ENCODE results near the gene C9orf78.

The C9orf78 gene

DNA sequence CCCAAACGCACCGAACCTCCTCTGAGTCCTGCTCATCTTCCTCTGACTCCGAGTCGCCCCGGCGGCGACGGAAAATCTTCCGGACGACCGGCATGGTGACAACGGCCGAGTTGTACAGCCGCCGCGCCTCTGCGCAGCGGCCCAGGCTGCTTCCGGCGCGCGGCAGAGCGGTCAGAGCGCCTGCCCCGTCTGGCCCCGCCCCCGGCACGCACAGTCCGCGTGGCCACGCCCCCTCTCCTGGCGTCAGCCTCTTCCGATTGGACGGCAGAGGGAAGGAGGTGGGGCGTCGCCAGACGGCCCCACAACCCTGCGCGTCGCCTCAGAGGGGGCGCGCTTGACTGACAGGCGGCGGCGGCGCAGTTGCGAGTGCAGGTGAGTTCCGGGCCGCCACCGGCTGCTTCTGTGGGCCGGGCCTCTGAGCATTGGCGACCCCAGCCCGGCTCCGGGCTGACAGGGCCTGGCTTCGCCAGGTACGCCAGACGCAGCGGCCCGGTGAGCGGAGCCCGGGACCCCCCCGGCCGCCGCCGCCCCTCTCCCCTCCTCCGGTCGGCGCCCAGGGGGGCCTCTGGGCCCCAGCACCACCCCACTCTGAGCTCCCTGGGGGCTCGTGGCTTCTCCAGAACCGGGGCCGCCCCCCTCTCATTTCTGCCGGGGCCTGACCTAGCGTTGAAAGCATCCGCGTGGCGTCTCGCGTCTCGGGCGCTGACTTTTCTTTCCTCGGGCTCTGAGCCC lies at the start of gene C9orf78, which contains the start of gene USP20:
Gene C9orf78 (minus strand): TSS at position 148 of the 732 bp plus-strand sequence. CDS start 54 bp downstream, at position 94.
Gene USP20 (plus strand): TSS at position 331 of the 732 bp plus-strand sequence. CDS start 17,098 bp downstream, outside the sequence.
- DNase-seq (ENCODE audit: low read depth in 2 of 2), result peak; percentile 95 to 96

- DNase-seq (ENCODE audit: low read depth in 2 of 2), result peak; percentile 87 to 92
Measured at GRCh38 chr9:129884220-129885017, 49.3 kb upstream of the C9orf78 start.

DNA sequence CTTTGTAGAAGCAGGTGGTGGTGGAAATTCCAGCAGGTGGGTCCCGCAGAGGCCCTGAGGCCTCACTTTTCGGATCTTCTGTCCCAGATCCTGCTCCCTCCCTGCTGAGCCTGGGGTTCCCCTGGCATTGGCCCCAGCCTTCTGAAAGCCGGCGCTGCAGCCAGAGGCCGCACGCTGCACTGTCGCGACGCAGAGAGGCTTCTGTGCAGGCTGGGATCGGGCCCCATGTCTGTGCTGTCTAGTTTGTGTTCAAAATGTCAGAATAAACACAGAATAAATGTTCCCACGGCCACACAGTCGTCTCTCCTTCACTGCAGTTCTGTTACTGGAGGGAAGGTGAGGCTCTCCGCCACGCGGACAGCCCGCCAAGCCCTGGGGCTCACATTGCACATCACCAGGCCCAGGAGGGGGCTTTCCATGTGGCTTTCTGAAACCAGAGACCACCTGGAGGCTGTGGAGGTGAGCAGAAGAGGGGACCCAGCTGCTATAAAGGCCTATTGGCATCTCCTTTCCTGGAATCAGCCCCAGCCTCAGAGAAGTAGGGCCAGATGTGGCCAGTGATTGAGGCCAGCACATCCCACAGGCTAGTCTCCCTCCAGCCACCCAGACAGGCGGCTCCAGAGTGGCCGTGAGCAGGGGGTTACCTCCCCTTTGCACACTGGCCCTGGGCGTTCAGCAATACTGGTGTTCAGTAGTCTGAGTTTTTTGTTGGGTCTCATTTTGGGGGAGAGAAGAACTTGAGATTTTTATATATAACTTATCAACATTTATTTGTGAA lies 46.7 kb upstream of the C9orf78 start:
- no peak for DNase-seq (ENCODE audit: low read depth in 2 of 2)

GRCh38 chr9:129880654-129881546 lies 45.8 kb upstream of the C9orf78 start:
- no peak for DNase-seq (ENCODE audit: low read depth in 2 of 2)

DNA sequence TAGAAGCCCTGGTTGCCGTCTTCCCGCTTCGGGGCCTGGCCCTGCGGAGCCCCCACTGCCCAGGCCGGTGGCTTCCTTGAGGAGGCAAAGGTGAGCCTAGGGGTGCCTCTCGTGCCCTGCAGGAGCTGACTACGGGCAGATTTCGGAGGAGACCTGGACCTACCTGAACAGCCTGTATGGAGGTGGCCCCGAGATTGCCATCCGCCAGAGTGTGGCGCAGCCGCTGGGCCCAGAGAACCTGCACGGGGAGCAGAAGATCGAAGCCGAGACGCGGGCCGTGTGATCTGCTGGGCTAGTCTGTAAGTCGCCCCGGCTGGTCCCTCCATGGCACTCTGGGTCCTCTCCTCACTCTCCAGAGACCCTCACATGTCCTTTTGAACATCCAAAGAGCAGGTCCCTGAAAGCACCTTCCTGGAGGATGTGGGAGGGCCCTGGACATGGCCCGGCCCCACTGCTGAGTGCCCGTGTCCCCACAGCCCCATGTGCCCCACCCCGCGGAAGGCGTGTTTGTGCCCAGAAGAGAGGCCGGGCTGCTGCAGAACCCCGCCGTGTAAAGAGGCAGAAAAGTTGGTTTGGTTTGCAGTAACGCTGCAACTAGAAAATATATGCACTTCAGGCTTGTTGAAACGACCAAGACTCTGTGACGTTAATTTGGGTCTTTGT lies 45.0 kb upstream of the C9orf78 start:
- no peak for DNase-seq (ENCODE audit: low read depth in 2 of 2)

- DNase-seq (ENCODE audit: low read depth in 2 of 2), result no peak
Measured at GRCh38 chr9:129879103-129879699, 44.1 kb upstream of the C9orf78 start.

DNA sequence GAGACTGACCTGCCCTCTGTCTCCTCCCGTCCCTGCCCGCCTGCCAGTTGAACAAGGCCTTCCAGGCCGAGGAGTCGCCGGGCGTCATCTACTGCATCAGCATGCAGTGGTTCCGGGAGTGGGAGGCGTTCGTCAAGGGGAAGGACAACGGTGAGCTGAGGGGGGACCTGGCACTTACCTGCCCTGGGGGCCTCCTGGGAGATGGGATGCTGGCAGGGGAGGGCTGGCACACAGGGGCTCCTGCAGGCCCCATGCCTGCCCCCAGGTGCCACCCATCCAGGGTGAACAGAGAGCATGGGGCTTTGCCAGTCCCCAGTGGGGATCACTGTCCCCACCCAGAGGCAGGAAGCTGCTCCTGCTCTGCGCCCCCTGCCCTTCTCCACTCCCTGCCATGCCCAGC lies 43.2 kb upstream of the C9orf78 start:
- no peak for DNase-seq (ENCODE audit: low read depth in 2 of 2)

DNA sequence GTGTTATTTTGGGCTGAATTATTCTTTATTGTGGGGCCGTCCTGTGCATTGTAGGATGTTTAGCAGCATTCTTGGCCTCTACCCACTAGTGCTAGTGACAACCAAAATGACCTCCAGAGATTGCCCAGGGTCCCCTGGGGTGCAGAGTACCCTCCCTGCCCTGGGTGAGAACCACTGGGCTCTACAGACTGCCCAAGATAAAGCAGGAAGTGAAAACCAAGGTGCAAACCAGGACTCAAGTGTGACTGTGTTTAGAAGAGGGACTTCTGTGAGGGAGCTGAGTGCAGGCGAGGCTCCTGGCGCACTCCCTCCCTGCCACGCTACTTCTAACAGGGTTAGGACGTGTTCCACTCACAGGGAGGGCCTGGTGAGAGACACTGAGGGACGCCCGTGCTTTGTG lies 41.7 kb upstream of the C9orf78 start:
- DNase-seq (ENCODE audit: low read depth in 2 of 2), result no peak

- DNase-seq (ENCODE audit: low read depth in 2 of 2), result no peak
Measured at GRCh38 chr9:129875687-129876395, 40.8 kb upstream of the C9orf78 start.

- DNase-seq (ENCODE audit: low read depth in 2 of 2), result no peak
Measured at GRCh38 chr9:129875181-129875611, 40.1 kb upstream of the C9orf78 start.

GRCh38 chr9:129874261-129875101 lies 39.4 kb upstream of the C9orf78 start:
- no peak for DNase-seq (ENCODE audit: low read depth in 2 of 2)

DNA sequence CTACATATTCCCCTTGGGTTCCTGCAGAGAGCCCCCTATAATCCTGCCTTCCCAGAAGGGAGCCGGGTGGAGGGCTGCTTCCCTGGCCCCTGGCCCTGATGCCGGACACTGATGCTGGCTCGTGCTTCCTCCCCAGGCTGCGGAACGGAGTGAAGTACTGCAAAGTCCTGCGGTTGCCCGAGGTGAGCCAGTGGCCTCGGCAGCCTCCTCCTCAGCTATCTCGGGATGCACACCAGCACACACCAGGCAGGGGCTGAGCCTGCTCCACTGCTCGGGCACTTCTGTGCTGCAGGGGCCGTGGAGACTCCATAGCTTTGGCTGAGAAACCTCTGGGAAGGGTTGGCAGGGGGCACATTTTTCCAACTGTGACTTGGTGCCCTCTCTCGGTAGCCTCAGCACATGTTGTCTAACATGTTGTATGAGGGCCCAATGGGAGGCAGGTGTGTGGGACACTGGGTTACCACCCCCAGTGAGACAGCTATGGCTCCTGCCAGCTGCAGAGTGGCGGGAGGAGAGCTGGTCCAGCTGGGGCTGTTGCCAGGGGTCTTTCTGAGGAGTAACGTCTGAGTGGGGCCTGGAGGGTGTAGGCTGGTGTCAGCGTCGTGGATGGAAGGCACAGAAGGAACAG lies 38.6 kb upstream of the C9orf78 start:
- no peak for DNase-seq (ENCODE audit: low read depth in 2 of 2)

DNA sequence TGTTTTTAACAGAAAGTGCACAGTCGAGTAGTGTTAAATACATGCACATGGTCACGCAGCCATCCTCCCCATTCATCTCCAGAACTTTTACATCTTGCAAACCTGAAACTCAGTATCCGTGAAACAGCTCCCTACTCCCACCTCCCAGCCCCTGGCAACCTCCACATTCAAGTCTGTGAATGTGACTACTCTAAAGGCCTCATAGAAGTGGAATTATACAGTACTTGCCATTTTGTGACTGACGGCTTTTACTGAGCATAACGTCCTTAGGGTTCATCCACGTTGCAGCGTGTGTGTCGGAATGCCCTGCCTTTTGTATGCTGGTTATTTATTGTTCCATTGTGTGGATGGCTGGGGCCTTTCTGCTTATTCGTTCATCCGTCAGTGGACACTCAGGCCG lies 36.0 kb upstream of the C9orf78 start:
- DNase-seq (ENCODE audit: low read depth in 2 of 2), result no peak

GRCh38 chr9:129869585-129870501 lies 34.8 kb upstream of the C9orf78 start:
- DNase-seq (ENCODE audit: low read depth in 2 of 2), result no peak

GRCh38 chr9:129868872-129869486 lies 33.9 kb upstream of the C9orf78 start:
- peak in 1 of 2 donors; percentile 81 for DNase-seq (ENCODE audit: low read depth in 2 of 2)

All from stimulated activated CD4-positive, alpha-beta T cell treated with anti-CD3 and anti-CD28 coated beads, Interleukin-1b, Interleukin-23, amount 100 ng/mL, for 1 hour (primary cell).